PC-3 (cell line): ENCODE measurements around the gene NMNAT2. TPM values are rescaled to one million over a fixed set of nuclear protein-coding genes. Genes with fewer than 3 reads are reported as not detected.

ENCODE experiments used
- ATAC-seq: fragments of 200-7000 bp; cut with Tn5 transposase; 2 replicates; pipeline ENCODE4 v1.9.1; 2020; ENCODE audit warnings: mild to moderate bottlenecking, moderate library complexity
- BruUV-seq: library from RNA; stranded (reverse); fragments of 400-500 nt; replicated peaks from 2 replicates; lab custom pipeline; 2021; lab: Mats Ljungman, UMichigan
- CTCF ChIA-PET: fragments of 300-600 bp; sonication (Branson Sonifier 250); formaldehyde crosslinking; loops from one replicate; lab custom pipeline; 2022; ENCODE audit warnings: antibody characterized with exemption; lab: Charles Lee
- POLR2A ChIA-PET: fragments of 300-600 bp; sonication (Branson Sonifier 250); formaldehyde crosslinking; loops from one replicate; lab custom pipeline; 2022; ENCODE audit warnings: antibody characterized with exemption; ENCODE audit not compliant: unreplicated experiment; lab: Charles Lee
- DNase-seq: peaks from one replicate; pipeline ENCODE4 v3.0.0-alpha.2; 2015
- H2AFZ ChIP-seq: fragments of 300-600 bp; sonication (generic); 2 replicates; pipeline ENCODE4 v1.6.0; 2016; ENCODE audit warnings: antibody characterized with exemption, low read length
- H3F3A ChIP-seq: fragments of 300-600 bp; sonication (generic); one replicate; pipeline ENCODE4 v1.6.0; 2017; ENCODE audit warnings: antibody characterized with exemption, low read length, control low read depth, mild to moderate bottlenecking; ENCODE audit not compliant: unreplicated experiment
- H3K27ac ChIP-seq: fragments of 300-600 bp; sonication (generic); 2 replicates; pipeline ENCODE4 v1.5.1; 2016; ENCODE audit warnings: mild to moderate bottlenecking, low read length
- H3K27me3 ChIP-seq: fragments of 300-600 bp; sonication (generic); 2 replicates; pipeline ENCODE4 v1.6.1; 2016; ENCODE audit warnings: low read length, mixed read lengths
- H3K36me3 ChIP-seq: fragments of 300-600 bp; sonication (generic); 2 replicates; pipeline ENCODE4 v1.6.1; 2016; ENCODE audit warnings: low read depth, mixed run types, low read length, mixed read lengths
- H3K4me1 ChIP-seq: fragments of 300-600 bp; sonication (generic); 2 replicates; pipeline ENCODE4 v1.5.1; 2016; ENCODE audit warnings: low read length; ENCODE audit not compliant: insufficient read depth
- H3K4me2 ChIP-seq: fragments of 300-600 bp; sonication (generic); 2 replicates; pipeline ENCODE4 v1.6.0; 2016; ENCODE audit warnings: low read length
- H3K4me3 ChIP-seq: fragments of 300-600 bp; sonication (generic); 2 replicates; pipeline ENCODE4 v1.5.1; 2016; ENCODE audit warnings: mild to moderate bottlenecking, low read length, mixed read lengths
- H3K79me2 ChIP-seq: fragments of 300-600 bp; sonication (generic); 2 replicates; pipeline ENCODE4 v1.6.1; 2017; ENCODE audit warnings: low read length, mixed read lengths
- H3K9ac ChIP-seq: fragments of 300-600 bp; sonication (generic); 2 replicates; pipeline ENCODE4 v1.6.0; 2016; ENCODE audit warnings: mild to moderate bottlenecking, low read length
- H3K9me2 ChIP-seq: fragments of 300-600 bp; sonication (generic); replicated peaks from 2 replicates; pipeline ENCODE4 v1.6.1; 2016; ENCODE audit warnings: mixed run types, low read length, mixed read lengths
- H3K9me3 ChIP-seq: fragments of 300-600 bp; sonication (generic); 2 replicates; pipeline ENCODE4 v1.6.1; 2016; ENCODE audit warnings: low read length, mixed read lengths
- H4K20me1 ChIP-seq: fragments of 300-600 bp; sonication (generic); 2 replicates; pipeline ENCODE4 v1.6.1; 2016; ENCODE audit warnings: low read length, mixed read lengths
- EZH2 ChIP-seq: fragments of 300-600 bp; sonication (generic); IDR thresholded peaks from one replicate; pipeline ENCODE4 v1.6.1; 2017; ENCODE audit warnings: antibody characterized with exemption, mild to moderate bottlenecking, low read length; ENCODE audit not compliant: unreplicated experiment
- EZH2phosphoT487 ChIP-seq: fragments of 300-600 bp; sonication (generic); IDR thresholded peaks from 2 replicates; pipeline ENCODE4 v1.6.1; 2018; ENCODE audit warnings: mild to moderate bottlenecking, antibody characterized with exemption, low read length, borderline replicate concordance
- intact Hi-C: fragments of 100-400 bp; cut with micrococcal nuclease; formaldehyde crosslinking; loops from 2 replicates; pipeline ENCODE4 v1.9.0; 2023
- total RNA-seq: library from RNA; depleted of rRNA; stranded (reverse); fragments of >200 nt; gene quantifications from 2 replicates; pipeline ENCODE4 v1.2.3, GENCODE V29; 2014
- TF ChIP-seq, protein P1 (sequence below): fragments of 300-600 bp; sonication (generic); conservative IDR thresholded peaks from 2 replicates; pipeline ENCODE4 v1.5.1; 2017; ENCODE audit warnings: antibody characterized with exemption, low read depth, mild to moderate bottlenecking, low read length

Gene NMNAT2
- total RNA-seq, 1 experiment from 2014 or later = 6.0 TPM

DNA sequence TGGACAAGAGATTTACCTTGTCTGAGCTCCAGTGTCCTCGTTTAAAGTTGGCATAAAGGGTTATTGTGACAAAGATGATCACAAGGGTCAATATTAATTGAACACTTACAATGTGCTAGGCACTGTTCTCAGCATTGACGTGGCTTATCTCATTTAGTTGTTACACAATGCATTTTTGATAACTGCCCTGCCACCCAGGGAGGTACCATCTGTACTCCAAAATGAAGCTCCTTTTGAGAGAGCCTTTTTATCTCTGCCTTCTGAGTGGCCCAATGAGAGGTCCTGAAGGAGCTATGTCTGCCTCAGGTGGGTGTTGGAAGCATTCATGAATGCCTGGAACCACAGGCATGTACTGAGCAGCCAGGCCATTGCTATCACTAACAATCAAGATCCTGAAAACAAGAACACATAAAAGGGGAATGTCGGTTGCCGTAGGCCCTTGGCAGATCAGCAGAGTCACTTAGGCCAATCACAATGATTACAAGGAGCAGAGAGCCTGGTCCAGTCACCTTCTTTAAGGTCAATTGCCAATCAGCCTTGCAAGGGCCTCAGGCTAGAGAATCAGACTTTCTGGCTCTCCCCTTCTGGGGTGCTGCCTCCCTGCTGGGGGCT is 78.5 kb downstream of the NMNAT2 start:
- H3K4me2 ChIP-seq = no peak overlapping the region
- ATAC-seq (no peak), DNase-seq (no peak)
- ChIA-PET POLR2A (no interaction called here), CTCF (no interaction called here)
- no peak overlapping the region for H3K27ac ChIP-seq
- H3K4me1 ChIP-seq = peaks cover 11% of the 10 kb centered on the region; the same call in 1 of the 2 replicates
- H3K9me2 ChIP-seq = no peaks in the 10 kb centered on the region
- no TSS peak for BruUV-seq
- H3K79me2 ChIP-seq = no peaks in the 10 kb centered on the region
- H4K20me1 ChIP-seq = no peaks in the 10 kb centered on the region
- H3F3A ChIP-seq = peaks cover 5% of the 10 kb centered on the region
- H3K36me3 ChIP-seq = no peaks in the 10 kb centered on the region
- H3K4me3 ChIP-seq = no peak overlapping the region
- no peak overlapping the region for H2AFZ ChIP-seq
- intact Hi-C loops = no loop called here
- no peaks in the 10 kb centered on the region for H3K27me3 ChIP-seq
- no peaks in the 10 kb centered on the region for H3K9me3 ChIP-seq
- H3K9ac ChIP-seq = no peak overlapping the region
- TF ChIP-seq EZH2 = no peak
- no peak for TF ChIP-seq EZH2phosphoT487
- TF ChIP-seq, protein P1, sequence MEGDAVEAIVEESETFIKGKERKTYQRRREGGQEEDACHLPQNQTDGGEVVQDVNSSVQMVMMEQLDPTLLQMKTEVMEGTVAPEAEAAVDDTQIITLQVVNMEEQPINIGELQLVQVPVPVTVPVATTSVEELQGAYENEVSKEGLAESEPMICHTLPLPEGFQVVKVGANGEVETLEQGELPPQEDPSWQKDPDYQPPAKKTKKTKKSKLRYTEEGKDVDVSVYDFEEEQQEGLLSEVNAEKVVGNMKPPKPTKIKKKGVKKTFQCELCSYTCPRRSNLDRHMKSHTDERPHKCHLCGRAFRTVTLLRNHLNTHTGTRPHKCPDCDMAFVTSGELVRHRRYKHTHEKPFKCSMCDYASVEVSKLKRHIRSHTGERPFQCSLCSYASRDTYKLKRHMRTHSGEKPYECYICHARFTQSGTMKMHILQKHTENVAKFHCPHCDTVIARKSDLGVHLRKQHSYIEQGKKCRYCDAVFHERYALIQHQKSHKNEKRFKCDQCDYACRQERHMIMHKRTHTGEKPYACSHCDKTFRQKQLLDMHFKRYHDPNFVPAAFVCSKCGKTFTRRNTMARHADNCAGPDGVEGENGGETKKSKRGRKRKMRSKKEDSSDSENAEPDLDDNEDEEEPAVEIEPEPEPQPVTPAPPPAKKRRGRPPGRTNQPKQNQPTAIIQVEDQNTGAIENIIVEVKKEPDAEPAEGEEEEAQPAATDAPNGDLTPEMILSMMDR = no peak

DNA sequence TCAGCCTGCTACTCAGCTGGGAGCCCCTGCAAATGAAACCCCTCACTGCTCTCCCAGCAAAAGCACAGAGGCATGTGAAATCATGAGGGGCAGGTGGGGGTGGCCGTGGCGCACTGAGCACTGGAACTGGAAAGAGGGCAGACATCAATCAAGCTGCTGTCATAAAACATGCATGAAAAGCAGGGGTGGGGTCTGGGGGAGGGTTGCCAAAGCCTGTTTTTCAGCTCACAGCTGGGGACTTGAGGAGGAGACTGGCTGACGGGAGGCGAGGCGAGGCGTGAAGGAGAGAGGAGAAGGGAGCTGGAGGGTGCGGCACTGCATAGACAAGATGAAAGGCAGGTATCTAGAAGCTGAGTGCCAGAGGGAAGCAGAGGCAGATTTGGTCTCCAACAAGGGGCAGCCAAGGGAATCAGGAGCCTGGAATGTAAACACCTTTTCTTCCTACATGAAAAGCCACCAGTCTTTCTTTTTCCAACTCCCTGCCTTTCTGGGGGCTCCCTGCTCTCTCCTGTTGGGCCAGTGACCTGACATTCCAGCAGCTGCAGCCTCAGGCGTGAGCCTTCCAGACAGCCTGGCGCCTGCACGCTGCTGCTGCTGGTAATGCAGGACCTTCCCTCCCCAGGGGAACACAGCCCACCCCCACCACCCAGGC is 87.0 kb downstream of the NMNAT2 start:
- ChIA-PET POLR2A (no interaction called here), CTCF (no interaction called here)
- Histone ChIP-seq H3K79me2 (no peaks in the 10 kb centered on the region), H3K4me1 (no peaks in the 10 kb centered on the region), H3K9me2 (no peaks in the 10 kb centered on the region), H3K27ac (no peak overlapping the region), H3K36me3 (no peaks in the 10 kb centered on the region), H2AFZ (no peak overlapping the region), H3K27me3 (no peaks in the 10 kb centered on the region), H3F3A (no peaks in the 10 kb centered on the region), H3K9ac (no peak overlapping the region), H3K4me3 (no peak overlapping the region), H4K20me1 (no peaks in the 10 kb centered on the region), H3K9me3 (no peaks in the 10 kb centered on the region), H3K4me2 (no peak overlapping the region)
- no peak for DNase-seq
- no peak for ATAC-seq
- TF ChIP-seq EZH2 = no peak
- TF ChIP-seq, protein P1 = no peak
- no peak for TF ChIP-seq EZH2phosphoT487
- intact Hi-C loops = no loop called here
- no TSS peak for BruUV-seq

DNA sequence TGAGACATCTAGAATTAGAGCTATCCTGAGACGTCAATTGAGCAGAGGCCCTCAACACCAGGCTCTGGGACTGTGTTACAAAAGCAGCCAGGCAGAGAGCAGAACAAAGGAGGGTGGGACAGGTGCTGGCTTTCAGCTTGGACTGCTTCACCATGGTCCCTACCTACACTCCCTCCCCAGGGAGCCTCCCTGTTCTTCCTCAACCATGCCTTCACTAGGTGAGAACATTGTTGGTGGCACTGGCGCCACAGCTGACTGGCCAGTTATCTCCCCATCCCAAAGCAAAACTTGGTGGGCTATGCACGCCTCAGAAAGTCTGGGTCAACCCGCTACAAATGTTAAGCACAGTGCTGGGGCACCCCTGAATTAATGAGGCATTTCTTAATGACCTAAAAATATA is 87.8 kb downstream of the NMNAT2 start:
- no peaks in the 10 kb centered on the region for H3K9me3 ChIP-seq

More for the DNA sequence above, 87.8 kb downstream of the NMNAT2 start:
- Histone ChIP-seq H3K27me3 (no peaks in the 10 kb centered on the region), H3K4me2 (no peak overlapping the region), H3F3A (no peaks in the 10 kb centered on the region), H4K20me1 (no peaks in the 10 kb centered on the region), H3K27ac (no peak overlapping the region), H3K9ac (no peak overlapping the region), H3K4me1 (no peaks in the 10 kb centered on the region), H3K79me2 (no peaks in the 10 kb centered on the region), H3K4me3 (no peak overlapping the region), H3K36me3 (no peaks in the 10 kb centered on the region), H2AFZ (no peak overlapping the region), H3K9me2 (no peaks in the 10 kb centered on the region)
- intact Hi-C loops = no loop called here
- ChIA-PET POLR2A (no interaction called here), CTCF (no interaction called here)
- no TSS peak for BruUV-seq
- DNase-seq (no peak), ATAC-seq (no peak)
- TF ChIP-seq EZH2phosphoT487 (no peak), EZH2 (no peak)
- TF ChIP-seq, protein P1 = no peak
